Inferior parietal cortex (tissue), 1 donor: ENCODE data around the gene ZNF423.

Experiments
- DNase-seq: peaks from one replicate; pipeline ENCODE4 v3.0.0-alpha.2; 2016; ENCODE audit errors: extremely low spot score

ZNF423 gene

GRCh38 chr16:49664221-49665215 lies 191.4 kb downstream of the ZNF423 start:
- DNase-seq, result no peak

DNA sequence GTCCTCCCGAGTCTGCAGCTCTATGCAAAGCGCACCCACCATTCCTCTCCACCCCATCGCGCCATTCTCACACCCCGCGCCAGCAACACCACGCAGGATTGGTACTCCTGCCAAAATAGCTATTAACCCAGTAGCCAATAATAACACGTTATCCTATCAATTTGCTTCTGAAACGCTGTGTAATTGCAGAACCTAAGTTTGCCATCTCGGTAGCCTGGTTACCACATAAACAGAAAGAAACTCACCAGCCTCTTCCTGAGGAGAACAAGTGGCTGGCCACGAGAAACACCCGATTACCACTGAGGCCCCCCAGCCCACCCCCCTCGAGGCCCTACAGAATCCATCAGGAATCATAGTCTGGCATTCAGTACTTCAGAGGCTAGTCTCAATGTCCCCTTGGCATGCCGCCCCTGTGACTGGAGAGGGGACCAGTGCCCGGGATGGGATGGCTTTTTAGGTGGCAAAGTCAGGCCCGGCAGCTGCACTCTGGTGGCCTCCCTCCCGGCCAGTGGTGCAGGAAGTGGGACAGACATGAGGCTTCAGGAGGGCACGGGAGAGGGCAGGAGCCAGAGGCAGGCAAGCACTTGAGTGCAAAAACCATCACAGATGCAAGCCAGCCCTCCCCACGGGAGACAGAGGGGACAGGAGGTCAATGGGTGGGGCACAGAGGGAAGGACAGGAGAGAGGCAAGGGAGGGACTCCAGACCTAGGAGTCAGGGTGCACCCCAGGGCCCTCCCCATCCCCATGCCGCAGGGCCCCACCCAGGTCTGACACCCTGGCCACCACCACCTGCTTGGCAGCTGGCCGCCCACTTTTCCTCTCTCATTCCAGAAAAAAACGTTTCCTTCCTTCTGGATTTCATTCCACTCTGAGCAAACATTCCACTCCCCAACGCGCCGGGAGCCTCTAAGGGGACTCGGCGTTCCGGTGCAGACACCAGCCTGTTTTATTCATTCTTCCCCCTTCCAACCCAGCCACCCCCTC lies 192.5 kb downstream of the ZNF423 start:
- no peak for DNase-seq

- no peak for DNase-seq
Observed at GRCh38 chr16:49662569-49662968, 193.3 kb downstream of the ZNF423 start.

GRCh38 chr16:49661465-49662187 lies 194.3 kb downstream of the ZNF423 start:
- no peak for DNase-seq

DNA sequence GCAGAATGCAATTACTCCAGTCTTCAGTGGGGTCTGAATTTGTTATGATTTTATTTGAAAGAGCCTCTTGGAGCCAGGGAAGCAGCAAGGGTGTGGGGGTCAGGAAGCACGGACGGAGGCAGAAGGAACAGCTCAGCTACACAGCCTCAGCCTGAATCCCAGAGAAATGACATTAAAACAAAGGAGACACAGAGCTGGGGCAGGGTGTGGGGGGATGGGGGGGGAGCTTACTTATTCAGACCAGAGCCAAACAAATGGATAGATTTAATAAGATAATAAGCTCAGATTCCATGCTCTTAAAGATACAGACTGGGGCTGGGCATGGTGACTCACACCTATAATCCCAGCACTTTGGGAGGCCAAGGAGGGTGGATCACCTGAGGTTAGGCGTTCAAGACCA lies 195.3 kb downstream of the ZNF423 start:
- DNase-seq, result no peak

DNA sequence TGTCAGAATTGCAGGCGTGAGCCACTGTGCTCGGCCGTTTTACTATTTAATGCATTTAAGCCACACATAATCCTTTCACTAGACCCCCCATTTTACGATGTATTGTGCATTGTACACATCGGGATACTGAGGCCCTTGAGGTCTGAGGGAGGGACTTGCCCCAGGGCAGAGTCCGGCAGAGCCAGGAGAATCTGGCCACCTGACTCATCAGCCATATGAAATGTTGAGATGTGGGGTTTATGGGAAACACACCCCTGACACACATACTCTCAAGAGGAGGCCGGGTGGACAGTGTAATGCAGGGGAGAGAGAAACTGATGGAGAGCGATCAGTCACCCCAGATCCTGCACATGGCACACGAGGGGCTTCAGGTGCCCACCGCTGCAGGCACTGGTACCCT lies 196.6 kb downstream of the ZNF423 start:
- no peak for DNase-seq

DNA sequence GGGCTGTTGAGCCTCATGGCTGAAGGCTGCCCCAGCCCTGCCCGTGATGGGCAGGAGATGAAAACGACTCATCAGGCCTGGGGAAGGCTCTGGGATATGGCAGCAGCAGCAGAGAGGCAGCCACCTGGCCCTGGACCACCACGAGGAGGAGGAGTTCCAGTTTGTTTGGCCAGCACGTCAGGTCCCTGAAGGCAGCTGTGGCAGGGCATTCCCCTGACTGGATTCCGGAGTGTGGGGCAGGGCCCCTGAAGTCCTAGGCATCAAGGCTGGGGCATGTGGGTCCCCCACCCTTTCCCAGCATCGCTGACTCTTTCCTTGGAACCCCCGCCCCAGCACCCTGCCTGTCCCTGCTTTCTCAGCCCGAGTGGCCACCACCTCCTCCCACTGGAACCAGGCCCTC lies 197.4 kb downstream of the ZNF423 start:
- DNase-seq, result no peak

DNA sequence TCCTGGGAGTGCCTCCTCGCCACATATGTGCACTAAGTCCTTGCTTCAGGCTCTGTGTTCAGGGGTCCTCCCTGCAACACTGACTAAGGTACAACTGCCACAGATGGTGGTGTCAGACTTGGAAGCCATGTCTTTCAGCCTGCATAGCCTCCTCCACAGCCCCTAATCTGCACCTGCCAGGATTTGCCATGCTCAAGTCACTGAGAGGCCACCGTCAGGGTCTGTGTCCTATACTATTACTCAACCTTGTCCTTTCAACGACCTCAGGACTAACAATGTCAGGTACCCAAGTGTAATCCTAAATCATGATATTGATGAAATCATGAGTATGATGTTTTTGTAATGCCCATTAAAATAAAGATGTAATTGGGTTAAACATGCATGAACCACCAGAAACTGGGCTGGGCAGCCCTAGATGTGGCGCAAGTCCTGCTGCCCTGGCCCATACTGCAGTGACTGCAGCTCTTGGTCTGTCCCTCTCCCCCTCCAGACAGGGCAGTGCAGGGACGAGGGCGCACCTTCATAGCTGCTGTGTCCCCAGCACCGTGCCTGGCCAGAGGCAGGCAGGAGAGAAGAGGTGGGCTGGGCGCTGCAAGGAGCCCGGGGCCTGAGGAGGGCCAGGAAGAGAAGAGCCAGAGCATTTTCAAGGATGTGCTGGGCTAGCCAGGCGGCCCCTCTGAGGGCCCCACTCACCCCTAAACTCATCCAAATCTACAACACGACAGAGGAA lies 198.0 kb downstream of the ZNF423 start:
- DNase-seq, result no peak

DNA sequence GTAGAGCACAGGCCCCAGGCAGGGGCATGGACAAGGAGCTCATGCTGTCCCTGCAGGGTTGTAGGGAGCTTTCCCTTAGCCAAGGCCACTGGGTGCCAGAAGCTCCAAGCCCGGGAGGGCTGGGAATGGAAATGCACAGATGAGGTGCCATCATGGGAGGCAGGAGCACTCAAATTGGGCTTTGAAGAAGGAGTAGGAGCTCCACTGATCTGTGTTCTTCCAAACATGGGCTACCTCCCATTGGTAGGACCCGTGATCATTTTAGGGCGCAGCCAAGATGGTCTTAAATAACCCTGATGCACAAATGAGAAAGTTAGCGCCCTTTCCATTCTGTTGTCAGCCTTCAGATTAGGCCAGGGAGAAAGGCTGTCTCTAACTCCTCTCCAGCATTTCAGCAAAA lies 201.5 kb downstream of the ZNF423 start:
- no peak for DNase-seq

DNA sequence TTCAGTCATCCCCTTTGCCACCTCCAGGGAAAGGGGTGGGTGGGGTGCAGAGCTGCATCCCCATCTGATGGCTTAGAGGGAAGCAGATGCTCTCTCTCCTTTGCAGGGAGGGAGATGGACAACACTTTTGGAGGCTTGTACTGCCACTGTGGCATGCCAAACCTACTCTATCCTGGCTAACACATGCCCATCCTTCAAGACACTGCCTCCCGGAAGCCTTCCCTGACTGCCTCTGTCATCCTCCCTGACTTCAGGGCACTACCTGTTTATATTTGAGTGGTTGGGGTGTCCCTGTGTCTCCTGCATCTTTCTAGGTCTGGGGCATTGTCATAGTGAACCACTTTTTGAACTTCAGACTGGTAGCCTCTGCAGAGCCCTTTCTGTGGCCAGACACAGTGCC lies 202.3 kb downstream of the ZNF423 start:
- DNase-seq, result no peak

GRCh38 chr16:49653173-49653570 lies 202.7 kb downstream of the ZNF423 start:
- no peak for DNase-seq

- no peak for DNase-seq
Observed at GRCh38 chr16:49652456-49653172, 203.3 kb downstream of the ZNF423 start.

DNA sequence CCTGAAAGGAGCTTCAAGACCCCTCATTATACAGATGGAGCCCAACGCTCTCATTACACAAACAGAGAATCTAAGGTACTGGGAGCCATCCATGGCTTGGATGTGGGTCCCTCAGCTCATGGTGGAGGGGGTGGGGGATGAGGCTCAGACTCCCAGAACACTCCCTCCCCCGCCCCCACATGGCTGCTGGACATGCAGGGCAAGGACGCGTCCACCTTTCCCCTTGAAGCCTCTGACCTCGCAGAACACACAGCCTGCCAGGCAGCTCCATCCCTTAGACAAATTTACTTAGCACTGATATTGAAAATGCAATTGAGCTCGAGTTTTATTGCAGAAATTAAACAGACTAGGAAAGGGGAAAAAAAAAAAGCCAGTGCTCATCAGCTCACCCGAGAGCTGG lies 203.9 kb downstream of the ZNF423 start:
- no peak for DNase-seq

DNA sequence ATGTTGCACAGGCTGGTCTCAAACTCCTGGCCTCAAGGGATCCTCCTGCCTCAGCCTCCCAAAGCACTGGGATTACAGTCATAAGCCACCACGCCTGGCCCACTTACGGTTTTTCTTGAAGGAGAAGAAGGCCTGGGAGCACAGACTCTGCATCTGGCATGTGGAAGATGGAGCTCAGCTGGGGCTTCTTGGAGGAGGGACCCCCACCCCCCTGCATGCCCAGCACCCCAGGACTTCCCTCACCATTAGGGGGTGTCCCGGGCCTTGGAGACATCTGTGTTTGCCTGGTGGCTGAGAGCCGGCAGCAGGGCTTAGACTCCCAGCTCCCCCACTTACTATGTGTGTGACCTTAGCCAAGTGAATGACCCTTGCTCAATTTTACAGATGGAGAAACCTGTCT lies 204.7 kb downstream of the ZNF423 start:
- no peak for DNase-seq

- DNase-seq, result no peak
Observed at GRCh38 chr16:49650603-49651002, 205.3 kb downstream of the ZNF423 start.

DNA sequence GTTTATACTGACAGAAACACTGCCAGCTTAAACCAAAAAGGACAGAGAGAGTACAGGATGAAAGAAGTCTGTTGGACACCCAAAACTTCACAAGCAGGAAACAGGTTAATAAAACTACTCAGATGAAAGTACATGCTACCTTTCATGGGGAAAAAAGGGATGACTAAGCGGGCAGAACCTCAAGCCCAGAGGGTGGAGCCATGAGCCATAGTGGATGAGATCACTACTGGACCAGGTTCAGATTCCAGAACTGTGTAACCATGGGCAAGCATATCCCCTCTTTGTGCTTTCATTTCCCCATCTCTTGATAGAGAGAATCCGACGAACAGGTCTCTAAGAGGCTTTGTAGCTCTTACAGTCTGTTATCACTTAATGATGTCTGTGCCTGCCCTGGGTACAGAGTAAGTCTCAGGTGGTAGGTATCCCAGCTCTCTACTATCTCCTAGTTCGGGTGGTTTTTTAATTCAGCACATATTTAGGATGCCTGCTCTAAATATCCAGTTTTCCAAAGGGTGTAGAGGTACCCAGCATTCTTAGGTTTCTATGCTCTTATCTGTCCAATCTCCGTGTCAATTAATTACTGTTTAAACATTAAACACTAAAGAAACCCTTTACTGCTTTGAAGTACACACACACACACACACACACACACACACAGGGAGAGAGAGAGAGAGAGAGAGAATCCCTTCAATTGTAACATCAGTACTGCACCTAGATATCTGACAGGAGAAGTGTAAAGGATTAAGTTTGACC lies 206.7 kb downstream of the ZNF423 start:
- no peak for DNase-seq

DNA sequence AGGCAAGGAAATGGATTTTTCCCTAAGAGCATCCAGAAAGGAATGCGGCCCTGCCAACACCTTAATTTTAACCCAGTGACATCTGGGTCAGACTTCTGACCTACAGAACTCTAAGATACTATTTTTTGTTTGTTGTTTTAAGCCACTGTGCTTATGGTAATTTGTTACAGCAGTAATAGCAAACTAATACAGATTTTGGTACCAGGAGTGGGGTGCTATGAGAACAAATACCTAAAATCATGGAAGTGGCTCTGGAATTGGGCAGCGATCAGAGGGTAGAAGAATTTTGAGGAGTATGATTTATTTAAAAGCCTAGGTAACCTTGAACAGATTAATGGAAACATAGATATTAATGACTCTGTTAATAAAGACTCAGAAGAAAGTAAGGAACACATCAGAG lies 208.2 kb downstream of the ZNF423 start:
- no peak for DNase-seq

DNA sequence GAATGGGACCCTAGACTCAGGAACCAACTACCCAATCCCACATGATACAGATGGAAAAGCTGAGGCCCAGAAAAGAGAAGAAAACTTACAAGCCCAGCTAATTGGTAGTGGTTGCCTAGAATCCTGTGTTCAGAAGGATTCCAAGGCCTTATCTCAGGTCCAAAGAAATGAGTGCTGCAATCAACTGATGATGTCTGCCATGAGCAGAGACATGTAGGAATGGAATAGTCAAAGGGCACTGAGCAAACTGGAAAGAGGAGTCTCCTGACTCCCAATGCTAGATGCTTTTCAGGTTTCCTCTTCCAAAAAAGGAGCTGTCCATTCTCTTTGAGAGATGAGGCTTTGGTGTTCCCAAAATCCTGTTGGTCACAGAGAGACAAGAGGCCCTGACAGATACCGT lies 210.6 kb downstream of the ZNF423 start:
- DNase-seq, result no peak

GRCh38 chr16:49644145-49644463 lies 211.8 kb downstream of the ZNF423 start:
- no peak for DNase-seq
